22Rv1 (cell line): Measurements from ENCODE around the gene TSHZ1.

Experiments used
- ZFX ChIP-seq: fragments of 450-650 bp; IDR thresholded peaks from 2 replicates; pipeline ENCODE4 v1.6.1; 2017; ENCODE audit warnings: antibody characterized with exemption, borderline replicate concordance
- TF ChIP-seq, protein P1 (sequence below): fragments of 450-650 bp; IDR thresholded peaks from 2 replicates; pipeline ENCODE4 v1.5.1; 2017; ENCODE audit warnings: mild to moderate bottlenecking

DNA sequence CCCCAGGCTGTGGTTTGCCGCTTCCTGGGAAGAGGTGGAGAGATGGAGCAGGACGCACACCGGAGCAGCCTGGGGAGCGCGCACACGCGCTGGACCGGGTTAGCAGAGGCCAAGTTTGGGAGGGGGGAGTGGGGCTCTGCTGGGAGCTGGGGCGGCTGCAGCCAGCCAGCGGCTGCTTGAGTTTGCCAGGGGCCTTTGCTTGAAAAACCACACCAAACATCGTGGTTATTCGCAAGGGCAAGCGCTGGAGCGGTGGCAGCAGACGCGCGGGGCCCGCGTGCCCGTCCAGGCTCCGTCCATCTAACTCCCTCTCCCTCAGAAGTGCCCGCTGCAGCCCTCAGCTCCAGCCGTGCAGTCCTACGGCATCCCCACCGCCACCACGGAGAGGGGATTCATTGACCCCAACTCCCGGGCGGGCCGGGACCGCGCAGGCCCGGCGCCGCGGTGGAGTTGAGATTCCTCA, 6.3 kb upstream of the TSHZ1 start:
- TF ChIP-seq, protein P1, sequence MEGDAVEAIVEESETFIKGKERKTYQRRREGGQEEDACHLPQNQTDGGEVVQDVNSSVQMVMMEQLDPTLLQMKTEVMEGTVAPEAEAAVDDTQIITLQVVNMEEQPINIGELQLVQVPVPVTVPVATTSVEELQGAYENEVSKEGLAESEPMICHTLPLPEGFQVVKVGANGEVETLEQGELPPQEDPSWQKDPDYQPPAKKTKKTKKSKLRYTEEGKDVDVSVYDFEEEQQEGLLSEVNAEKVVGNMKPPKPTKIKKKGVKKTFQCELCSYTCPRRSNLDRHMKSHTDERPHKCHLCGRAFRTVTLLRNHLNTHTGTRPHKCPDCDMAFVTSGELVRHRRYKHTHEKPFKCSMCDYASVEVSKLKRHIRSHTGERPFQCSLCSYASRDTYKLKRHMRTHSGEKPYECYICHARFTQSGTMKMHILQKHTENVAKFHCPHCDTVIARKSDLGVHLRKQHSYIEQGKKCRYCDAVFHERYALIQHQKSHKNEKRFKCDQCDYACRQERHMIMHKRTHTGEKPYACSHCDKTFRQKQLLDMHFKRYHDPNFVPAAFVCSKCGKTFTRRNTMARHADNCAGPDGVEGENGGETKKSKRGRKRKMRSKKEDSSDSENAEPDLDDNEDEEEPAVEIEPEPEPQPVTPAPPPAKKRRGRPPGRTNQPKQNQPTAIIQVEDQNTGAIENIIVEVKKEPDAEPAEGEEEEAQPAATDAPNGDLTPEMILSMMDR: no peak
- no peak for TF ChIP-seq ZFX
